BLaER1 (cell line): ENCODE measurements around the gene DISC1.

ENCODE experiments used
- H3K27ac ChIP-seq: shearing (Covaris generic); formaldehyde crosslinking; 2 replicates; pipeline ENCODE4 v1.8.1; 2022
- H3K27me3 ChIP-seq: shearing (Covaris generic); formaldehyde crosslinking; 2 replicates; pipeline ENCODE4 v1.8.1; 2022
- H3K36me3 ChIP-seq: shearing (Covaris generic); formaldehyde crosslinking; 2 replicates; pipeline ENCODE4 v1.8.1; 2022
- H3K4me1 ChIP-seq: shearing (Covaris generic); formaldehyde crosslinking; 2 replicates; pipeline ENCODE4 v1.8.1; 2022
- H3K4me2 ChIP-seq: shearing (Covaris generic); formaldehyde crosslinking; 2 replicates; pipeline ENCODE4 v1.8.1; 2022
- H3K4me3 ChIP-seq: shearing (Covaris generic); formaldehyde crosslinking; 2 replicates; pipeline ENCODE4 v1.8.1; 2022
- H3K9ac ChIP-seq: shearing (Covaris generic); formaldehyde crosslinking; 2 replicates; pipeline ENCODE4 v1.8.1; 2022
- H3K9me3 ChIP-seq: shearing (Covaris generic); formaldehyde crosslinking; 2 replicates; pipeline ENCODE4 v1.8.1; 2022
- H4K20me1 ChIP-seq: shearing (Covaris generic); formaldehyde crosslinking; 2 replicates; pipeline ENCODE4 v1.8.1; 2022
- Cebpa-rat ChIP-seq: shearing (Covaris generic); IDR thresholded peaks from 2 replicates; pipeline ENCODE4 v1.8.1; 2022

DISC1 gene

DNA sequence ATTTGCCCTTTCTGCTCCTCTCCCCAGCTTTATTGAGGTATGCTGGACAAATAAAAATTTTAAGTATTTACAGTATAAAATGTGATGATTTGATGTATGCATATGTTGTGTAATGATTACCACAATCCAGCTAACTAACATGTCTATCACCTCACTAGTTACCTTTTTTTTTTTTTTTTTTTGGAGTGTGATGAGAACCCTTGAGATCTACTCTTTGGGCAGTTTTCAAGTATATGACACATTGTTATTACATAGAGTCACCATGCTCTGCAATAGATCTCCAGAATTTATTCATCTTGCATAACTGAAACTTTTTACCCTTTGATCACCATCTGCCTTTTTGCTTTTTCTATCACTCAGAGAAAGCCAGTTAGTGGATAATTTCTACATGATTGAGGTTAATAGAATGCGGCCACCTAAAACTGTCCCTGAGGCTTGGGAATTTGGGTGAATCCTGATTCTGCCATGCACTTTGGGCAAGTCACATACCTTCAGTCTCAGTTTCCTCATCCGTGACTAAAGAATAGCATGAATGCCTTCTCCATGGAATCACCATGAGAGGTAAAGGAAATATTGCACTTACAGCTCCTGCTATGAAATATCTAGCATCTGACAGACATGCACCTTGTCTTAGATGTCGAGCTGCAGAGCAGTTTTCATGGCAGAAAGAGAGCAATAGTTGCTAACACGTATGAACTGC, 295.2 kb downstream of the DISC1 start:
- no peak for TF ChIP-seq Cebpa-rat
- no peak overlapping the region for H3K9ac ChIP-seq

GRCh38 chr1:231923491-231924041, 297.0 kb downstream of the DISC1 start:
- H3K27me3 ChIP-seq, result no peaks in the 10 kb centered on the region
- H4K20me1 ChIP-seq, result no peaks in the 10 kb centered on the region
- H3K4me3 ChIP-seq, result no peak overlapping the region
- no peak overlapping the region for H3K27ac ChIP-seq
- no peaks in the 10 kb centered on the region for H3K9me3 ChIP-seq
- H3K9ac ChIP-seq, result no peak overlapping the region
- peaks cover 27% of the 10 kb centered on the region for H3K4me1 ChIP-seq
- H3K4me2 ChIP-seq, result no peak overlapping the region
- no peaks in the 10 kb centered on the region for H3K36me3 ChIP-seq
- TF ChIP-seq Cebpa-rat, result no peak

More for the DNA sequence above, 295.2 kb downstream of the DISC1 start:
- Histone ChIP-seq H3K4me2 (no peak overlapping the region), H3K27ac (no peak overlapping the region), H4K20me1 (no peaks in the 10 kb centered on the region), H3K4me3 (no peak overlapping the region), H3K27me3 (no peaks in the 10 kb centered on the region), H3K9me3 (no peaks in the 10 kb centered on the region), H3K36me3 (no peaks in the 10 kb centered on the region), H3K4me1 (peaks cover 43% of the 10 kb centered on the region)

GRCh38 chr1:231924180-231924579, 297.6 kb downstream of the DISC1 start:
- Histone ChIP-seq H3K4me2 (no peak overlapping the region), H3K9me3 (no peaks in the 10 kb centered on the region), H3K9ac (no peak overlapping the region), H3K27me3 (no peaks in the 10 kb centered on the region), H3K36me3 (no peaks in the 10 kb centered on the region), H3K4me1 (peaks cover 20% of the 10 kb centered on the region), H3K4me3 (no peak overlapping the region), H3K27ac (no peak overlapping the region), H4K20me1 (no peaks in the 10 kb centered on the region)
- TF ChIP-seq Cebpa-rat, result no peak

DNA sequence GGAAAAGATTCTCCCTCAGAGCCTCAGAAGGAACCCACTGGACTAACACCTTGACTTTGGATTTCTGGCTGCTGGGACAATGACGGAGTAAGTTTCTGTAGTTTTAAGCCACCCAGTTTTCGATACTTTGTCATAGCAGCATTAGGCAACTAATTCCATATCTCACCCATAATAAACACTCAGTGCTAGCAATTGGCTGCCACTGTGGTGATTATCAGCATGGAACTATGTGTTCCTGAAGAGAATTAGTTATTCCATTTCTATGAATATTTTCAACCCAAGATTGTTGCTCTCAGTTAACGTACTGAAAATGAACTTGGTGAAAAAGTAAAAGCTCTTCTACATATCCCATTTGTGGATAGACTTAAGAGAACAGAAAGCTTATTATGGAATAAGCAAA, 299.3 kb downstream of the DISC1 start:
- H4K20me1 ChIP-seq, result no peaks in the 10 kb centered on the region
- no peaks in the 10 kb centered on the region for H3K36me3 ChIP-seq
- H3K9ac ChIP-seq, result no peak overlapping the region
- H3K27ac ChIP-seq, result no peak overlapping the region
- TF ChIP-seq Cebpa-rat, result no peak
- no peak overlapping the region for H3K4me2 ChIP-seq
- no peaks in the 10 kb centered on the region for H3K27me3 ChIP-seq
- H3K4me3 ChIP-seq, result no peak overlapping the region
- no peaks in the 10 kb centered on the region for H3K9me3 ChIP-seq
- H3K4me1 ChIP-seq, result peaks cover 4% of the 10 kb centered on the region; the same call in 1 of the 2 replicates

GRCh38 chr1:231926340-231926739, 299.8 kb downstream of the DISC1 start:
- Histone ChIP-seq H3K36me3 (no peaks in the 10 kb centered on the region), H3K4me3 (no peak overlapping the region), H4K20me1 (no peaks in the 10 kb centered on the region), H3K9me3 (no peaks in the 10 kb centered on the region; the same call in 1 of the 2 replicates), H3K4me1 (no peaks in the 10 kb centered on the region), H3K4me2 (no peak overlapping the region), H3K9ac (no peak overlapping the region), H3K27me3 (no peaks in the 10 kb centered on the region), H3K27ac (no peak overlapping the region)
- TF ChIP-seq Cebpa-rat, result no peak

DNA sequence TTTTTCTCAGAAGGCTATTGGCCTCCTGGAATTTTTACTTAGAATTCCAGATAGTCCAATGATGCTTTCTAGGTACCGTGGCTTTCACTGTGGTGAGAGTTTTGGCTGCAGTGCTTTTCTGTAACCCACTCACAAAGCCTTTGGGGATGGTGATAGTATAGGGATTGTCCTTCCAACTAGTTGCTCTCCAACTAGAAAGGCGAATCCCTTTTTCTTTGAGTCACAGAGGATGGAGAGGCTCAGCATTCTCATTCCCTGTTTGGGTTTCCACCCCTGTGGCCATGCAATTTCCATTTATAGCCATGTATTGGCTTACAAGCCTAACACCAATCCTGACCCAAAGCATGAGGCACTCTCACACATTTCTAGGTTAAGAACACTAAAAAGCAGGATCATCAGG, 300.3 kb downstream of the DISC1 start:
- Histone ChIP-seq H3K36me3 (no peaks in the 10 kb centered on the region), H4K20me1 (no peaks in the 10 kb centered on the region), H3K9ac (no peak overlapping the region), H3K27ac (no peak overlapping the region), H3K9me3 (peaks cover 6% of the 10 kb centered on the region), H3K4me2 (no peak overlapping the region), H3K4me3 (no peak overlapping the region), H3K4me1 (no peaks in the 10 kb centered on the region), H3K27me3 (no peaks in the 10 kb centered on the region)
- no peak for TF ChIP-seq Cebpa-rat

GRCh38 chr1:231927431-231927830, 300.8 kb downstream of the DISC1 start:
- no peak overlapping the region for H3K27ac ChIP-seq
- no peak overlapping the region for H3K9ac ChIP-seq
- H3K4me1 ChIP-seq, result no peaks in the 10 kb centered on the region
- no peak overlapping the region for H3K4me3 ChIP-seq
- H4K20me1 ChIP-seq, result no peaks in the 10 kb centered on the region
- no peaks in the 10 kb centered on the region for H3K27me3 ChIP-seq
- TF ChIP-seq Cebpa-rat, result no peak
- no peaks in the 10 kb centered on the region for H3K36me3 ChIP-seq
- peaks cover 9% of the 10 kb centered on the region for H3K9me3 ChIP-seq
- no peak overlapping the region for H3K4me2 ChIP-seq

GRCh38 chr1:231929311-231929710, 302.7 kb downstream of the DISC1 start:
- H3K27ac ChIP-seq, result no peak overlapping the region
- no peak overlapping the region for H3K4me2 ChIP-seq
- H3K36me3 ChIP-seq, result no peaks in the 10 kb centered on the region
- H3K9ac ChIP-seq, result no peak overlapping the region
- no peaks in the 10 kb centered on the region for H4K20me1 ChIP-seq
- no peak for TF ChIP-seq Cebpa-rat
- peaks cover 9% of the 10 kb centered on the region for H3K9me3 ChIP-seq
- no peak overlapping the region for H3K4me3 ChIP-seq
- H3K4me1 ChIP-seq, result no peaks in the 10 kb centered on the region
- no peaks in the 10 kb centered on the region for H3K27me3 ChIP-seq

DNA sequence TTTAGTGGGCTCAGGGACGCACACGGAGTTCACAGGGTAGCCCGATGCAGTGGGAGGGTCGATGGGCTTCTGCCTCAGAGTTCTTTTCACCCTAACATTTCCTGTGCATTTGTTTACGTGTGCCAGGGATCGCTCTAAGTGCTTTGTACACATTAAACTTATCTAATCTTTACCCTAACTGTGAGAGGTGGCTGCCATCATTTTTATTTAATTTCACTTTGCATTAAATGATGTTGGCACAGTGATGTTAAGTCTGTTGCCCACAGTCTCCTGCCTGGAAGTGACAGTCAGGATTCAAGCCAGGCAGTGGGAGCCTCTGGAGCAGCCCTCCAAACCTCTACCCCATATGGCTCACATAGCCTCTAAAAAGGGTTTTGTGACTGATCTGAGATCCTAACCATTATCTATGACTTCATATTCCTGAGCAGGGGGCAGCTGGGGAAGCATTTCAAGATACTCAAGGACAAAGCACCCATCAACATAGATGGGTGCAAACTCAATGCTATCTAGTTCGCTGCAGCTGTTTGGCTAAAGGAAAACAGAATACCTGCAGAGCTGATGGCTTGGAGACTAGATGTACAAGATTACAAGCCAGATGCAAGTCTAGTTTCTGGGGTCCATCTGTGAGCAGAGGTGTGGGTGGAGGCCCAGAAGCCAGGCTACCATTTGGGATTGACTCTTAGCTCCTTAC, 303.8 kb downstream of the DISC1 start:
- no peak overlapping the region for H3K9ac ChIP-seq
- H3K4me2 ChIP-seq, result no peak overlapping the region
- H3K27ac ChIP-seq, result no peak overlapping the region
- H3K4me3 ChIP-seq, result no peak overlapping the region
- no peak for TF ChIP-seq Cebpa-rat
- H3K27me3 ChIP-seq, result no peaks in the 10 kb centered on the region
- no peaks in the 10 kb centered on the region for H4K20me1 ChIP-seq
- no peaks in the 10 kb centered on the region for H3K36me3 ChIP-seq
- peaks cover 9% of the 10 kb centered on the region for H3K9me3 ChIP-seq
- no peaks in the 10 kb centered on the region for H3K4me1 ChIP-seq

DNA sequence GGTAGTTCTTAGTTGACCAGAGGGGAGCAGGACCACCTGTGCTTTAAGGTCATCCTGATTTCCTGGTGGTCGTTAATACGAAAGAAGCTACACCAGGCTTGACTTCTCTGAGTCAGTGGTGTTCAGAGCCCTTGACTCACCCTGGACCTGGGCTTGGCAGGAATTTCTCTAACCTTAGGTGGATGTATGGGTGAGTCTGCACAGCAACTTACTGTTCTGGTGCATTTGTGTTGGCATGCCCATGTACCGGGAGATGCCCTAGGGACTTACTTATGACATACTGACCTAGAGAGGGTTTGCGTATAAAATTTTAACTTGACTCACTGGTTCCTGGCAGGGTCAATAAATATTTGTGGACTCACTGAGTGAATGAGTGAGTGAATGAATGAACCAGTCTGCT, 304.6 kb downstream of the DISC1 start:
- H3K4me2 ChIP-seq, result no peak overlapping the region
- no peaks in the 10 kb centered on the region for H4K20me1 ChIP-seq
- H3K4me1 ChIP-seq, result peaks cover 4% of the 10 kb centered on the region
- H3K36me3 ChIP-seq, result no peaks in the 10 kb centered on the region
- no peak for TF ChIP-seq Cebpa-rat
- no peak overlapping the region for H3K27ac ChIP-seq
- H3K9ac ChIP-seq, result no peak overlapping the region
- no peaks in the 10 kb centered on the region for H3K27me3 ChIP-seq
- peaks cover 9% of the 10 kb centered on the region for H3K9me3 ChIP-seq
- H3K4me3 ChIP-seq, result no peak overlapping the region
